Measurements from ENCODE around the gene RABGGTA. TPM values are rescaled to one million over a fixed set of nuclear protein-coding genes. Genes with fewer than 3 reads are reported as not detected.

RABGGTA gene
- total and polyA plus RNA-seq, 9 of the 15 experiments (the other 6 are each of a cell fraction or from before 2014, with no cell fraction given) = 4.5 to 24.2 (median 15.5) TPM

DNA sequence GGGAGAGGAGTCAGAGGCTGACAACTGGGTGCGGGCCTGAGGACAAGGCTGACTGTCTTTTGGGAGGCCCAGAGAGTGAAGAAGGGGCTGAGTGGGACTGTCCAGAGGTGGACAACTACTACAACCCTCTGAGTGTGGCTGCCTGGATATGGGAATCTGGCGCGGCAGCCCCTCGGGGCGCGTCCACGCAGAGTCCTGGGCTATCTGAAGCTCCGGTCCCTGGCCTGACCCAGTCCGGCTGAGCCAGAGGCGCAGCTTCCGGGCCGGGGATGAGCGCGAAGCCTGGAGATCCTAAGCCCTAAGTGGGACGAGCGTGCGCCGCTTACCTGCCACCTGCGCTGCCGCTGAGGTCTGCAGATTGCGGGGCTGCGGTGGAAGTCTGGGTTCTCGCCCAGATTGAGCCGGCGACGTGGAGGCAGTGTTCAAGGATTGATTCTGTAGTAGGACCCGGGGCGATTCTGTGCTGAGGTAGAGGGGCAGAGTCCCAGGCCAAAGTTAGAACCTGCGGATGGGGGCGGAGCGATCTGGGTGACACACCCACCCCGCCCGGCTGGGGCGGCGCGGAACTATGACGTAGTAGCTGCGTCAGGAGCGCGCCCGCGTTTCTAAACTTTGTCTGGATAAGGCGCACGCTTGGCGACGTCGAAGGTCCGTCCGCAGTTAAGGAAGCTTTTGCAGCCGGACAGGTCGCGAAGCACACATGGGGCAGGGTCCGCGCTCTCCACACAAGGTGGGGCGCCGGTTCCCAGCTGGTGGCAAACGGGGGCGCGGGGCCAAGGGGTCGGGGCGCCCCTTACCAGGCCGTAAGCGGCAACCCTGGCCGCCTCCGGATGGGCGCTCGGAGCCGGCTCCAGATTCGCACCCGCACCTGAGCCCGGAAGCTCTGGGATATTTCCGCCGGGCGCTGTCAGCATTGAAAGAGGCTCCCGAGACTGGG, 28.1 kb upstream of the RABGGTA start, which contains the start of the genes DHRS1 and NOP9 (continued):
- TF ChIP-seq, protein P1, sequence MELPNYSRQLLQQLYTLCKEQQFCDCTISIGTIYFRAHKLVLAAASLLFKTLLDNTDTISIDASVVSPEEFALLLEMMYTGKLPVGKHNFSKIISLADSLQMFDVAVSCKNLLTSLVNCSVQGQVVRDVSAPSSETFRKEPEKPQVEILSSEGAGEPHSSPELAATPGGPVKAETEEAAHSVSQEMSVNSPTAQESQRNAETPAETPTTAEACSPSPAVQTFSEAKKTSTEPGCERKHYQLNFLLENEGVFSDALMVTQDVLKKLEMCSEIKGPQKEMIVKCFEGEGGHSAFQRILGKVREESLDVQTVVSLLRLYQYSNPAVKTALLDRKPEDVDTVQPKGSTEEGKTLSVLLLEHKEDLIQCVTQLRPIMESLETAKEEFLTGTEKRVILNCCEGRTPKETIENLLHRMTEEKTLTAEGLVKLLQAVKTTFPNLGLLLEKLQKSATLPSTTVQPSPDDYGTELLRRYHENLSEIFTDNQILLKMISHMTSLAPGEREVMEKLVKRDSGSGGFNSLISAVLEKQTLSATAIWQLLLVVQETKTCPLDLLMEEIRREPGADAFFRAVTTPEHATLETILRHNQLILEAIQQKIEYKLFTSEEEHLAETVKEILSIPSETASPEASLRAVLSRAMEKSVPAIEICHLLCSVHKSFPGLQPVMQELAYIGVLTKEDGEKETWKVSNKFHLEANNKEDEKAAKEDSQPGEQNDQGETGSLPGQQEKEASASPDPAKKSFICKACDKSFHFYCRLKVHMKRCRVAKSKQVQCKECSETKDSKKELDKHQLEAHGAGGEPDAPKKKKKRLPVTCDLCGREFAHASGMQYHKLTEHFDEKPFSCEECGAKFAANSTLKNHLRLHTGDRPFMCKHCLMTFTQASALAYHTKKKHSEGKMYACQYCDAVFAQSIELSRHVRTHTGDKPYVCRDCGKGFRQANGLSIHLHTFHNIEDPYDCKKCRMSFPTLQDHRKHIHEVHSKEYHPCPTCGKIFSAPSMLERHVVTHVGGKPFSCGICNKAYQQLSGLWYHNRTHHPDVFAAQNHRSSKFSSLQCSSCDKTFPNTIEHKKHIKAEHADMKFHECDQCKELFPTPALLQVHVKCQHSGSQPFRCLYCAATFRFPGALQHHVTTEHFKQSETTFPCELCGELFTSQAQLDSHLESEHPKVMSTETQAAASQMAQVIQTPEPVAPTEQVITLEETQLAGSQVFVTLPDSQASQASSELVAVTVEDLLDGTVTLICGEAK (IDR thresholded peaks at IDR 0.05) = no peak
- TF ChIP-seq, protein P1 (CRISPR knock-in tag; IDR thresholded peaks at IDR 0.05) = no peak
- TF ChIP-seq IRF2 (CRISPR knock-in tag; IDR thresholded peaks at IDR 0.05) (no peak), SREBF2 (CRISPR knock-in tag; IDR thresholded peaks at IDR 0.05) (no peak), HMG20B (CRISPR knock-in tag; IDR thresholded peaks at IDR 0.05) (no peak), KAT2B (IDR thresholded peaks at IDR 0.05; ENCODE audit: low read depth, low read length) (no peak), SRSF1 (IDR thresholded peaks at IDR 0.05; ENCODE audit: low read depth, low read length) (no peak), BHLHE40 (IDR thresholded peaks at IDR 0.05; ENCODE audit: low read length) (no peak), ESRRB (CRISPR knock-in tag; IDR thresholded peaks at IDR 0.05; ENCODE audit: borderline replicate concordance) (no peak), ZNF23 (CRISPR knock-in tag; IDR thresholded peaks at IDR 0.05) (no peak)
- TF ChIP-seq, protein P2, sequence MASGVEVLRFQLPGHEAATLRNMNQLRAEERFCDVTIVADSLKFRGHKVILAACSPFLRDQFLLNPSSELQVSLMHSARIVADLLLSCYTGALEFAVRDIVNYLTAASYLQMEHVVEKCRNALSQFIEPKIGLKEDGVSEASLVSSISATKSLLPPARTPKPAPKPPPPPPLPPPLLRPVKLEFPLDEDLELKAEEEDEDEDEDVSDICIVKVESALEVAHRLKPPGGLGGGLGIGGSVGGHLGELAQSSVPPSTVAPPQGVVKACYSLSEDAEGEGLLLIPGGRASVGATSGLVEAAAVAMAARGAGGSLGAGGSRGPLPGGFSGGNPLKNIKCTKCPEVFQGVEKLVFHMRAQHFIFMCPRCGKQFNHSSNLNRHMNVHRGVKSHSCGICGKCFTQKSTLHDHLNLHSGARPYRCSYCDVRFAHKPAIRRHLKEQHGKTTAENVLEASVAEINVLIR (CRISPR knock-in tag; IDR thresholded peaks at IDR 0.05) = peak; percentile 98
- TF ChIP-seq, protein P3, sequence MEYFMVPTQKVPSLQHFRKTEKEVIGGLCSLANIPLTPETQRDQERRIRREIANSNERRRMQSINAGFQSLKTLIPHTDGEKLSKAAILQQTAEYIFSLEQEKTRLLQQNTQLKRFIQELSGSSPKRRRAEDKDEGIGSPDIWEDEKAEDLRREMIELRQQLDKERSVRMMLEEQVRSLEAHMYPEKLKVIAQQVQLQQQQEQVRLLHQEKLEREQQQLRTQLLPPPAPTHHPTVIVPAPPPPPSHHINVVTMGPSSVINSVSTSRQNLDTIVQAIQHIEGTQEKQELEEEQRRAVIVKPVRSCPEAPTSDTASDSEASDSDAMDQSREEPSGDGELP (CRISPR knock-in tag; IDR thresholded peaks at IDR 0.05; ENCODE audit: borderline replicate concordance) = peak; percentile 95
- TF ChIP-seq, protein P4, sequence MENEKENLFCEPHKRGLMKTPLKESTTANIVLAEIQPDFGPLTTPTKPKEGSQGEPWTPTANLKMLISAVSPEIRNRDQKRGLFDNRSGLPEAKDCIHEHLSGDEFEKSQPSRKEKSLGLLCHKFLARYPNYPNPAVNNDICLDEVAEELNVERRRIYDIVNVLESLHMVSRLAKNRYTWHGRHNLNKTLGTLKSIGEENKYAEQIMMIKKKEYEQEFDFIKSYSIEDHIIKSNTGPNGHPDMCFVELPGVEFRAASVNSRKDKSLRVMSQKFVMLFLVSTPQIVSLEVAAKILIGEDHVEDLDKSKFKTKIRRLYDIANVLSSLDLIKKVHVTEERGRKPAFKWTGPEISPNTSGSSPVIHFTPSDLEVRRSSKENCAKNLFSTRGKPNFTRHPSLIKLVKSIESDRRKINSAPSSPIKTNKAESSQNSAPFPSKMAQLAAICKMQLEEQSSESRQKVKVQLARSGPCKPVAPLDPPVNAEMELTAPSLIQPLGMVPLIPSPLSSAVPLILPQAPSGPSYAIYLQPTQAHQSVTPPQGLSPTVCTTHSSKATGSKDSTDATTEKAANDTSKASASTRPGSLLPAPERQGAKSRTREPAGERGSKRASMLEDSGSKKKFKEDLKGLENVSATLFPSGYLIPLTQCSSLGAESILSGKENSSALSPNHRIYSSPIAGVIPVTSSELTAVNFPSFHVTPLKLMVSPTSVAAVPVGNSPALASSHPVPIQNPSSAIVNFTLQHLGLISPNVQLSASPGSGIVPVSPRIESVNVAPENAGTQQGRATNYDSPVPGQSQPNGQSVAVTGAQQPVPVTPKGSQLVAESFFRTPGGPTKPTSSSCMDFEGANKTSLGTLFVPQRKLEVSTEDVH (IDR thresholded peaks at IDR 0.05; ENCODE audit: low read depth, partially characterized antibody) = peak; percentile 80

Data from K562 (cell line).